GM21619 (cell line): ENCODE results near the gene TMEM252.
A peak's percentile ranks its signal among the peaks of the same experiment; 100 is the strongest.

Experiments
- ATAC-seq: cut with Tn5 transposase; IDR thresholded peaks from one replicate; pipeline ENCODE4 v1.9.1; 2021; ENCODE audit not compliant: unreplicated experiment

The TMEM252 gene

GRCh38 chr9:68545033-68545705 lies 4.5 kb upstream of the TMEM252 start:
- ATAC-seq, result peak; percentile 38

GRCh38 chr9:68541568-68541967 lies 885 bp upstream of the TMEM252 start:
- ATAC-seq, result no peak

GRCh38 chr9:68538200-68538599 lies 2.5 kb downstream of the TMEM252 start:
- no peak for ATAC-seq

- no peak for ATAC-seq
Observed at GRCh38 chr9:68537616-68537880, 3.1 kb downstream of the TMEM252 start.

GRCh38 chr9:68536876-68537615 lies 3.6 kb downstream of the TMEM252 start:
- no peak for ATAC-seq

GRCh38 chr9:68533678-68534077 lies 7.0 kb downstream of the TMEM252 start:
- no peak for ATAC-seq

- ATAC-seq, result no peak
Observed at GRCh38 chr9:68532131-68532530, 8.6 kb downstream of the TMEM252 start.

GRCh38 chr9:68530618-68531017 lies 10.1 kb downstream of the TMEM252 start:
- no peak for ATAC-seq

- no peak for ATAC-seq
Observed at GRCh38 chr9:68523367-68523936, 17.2 kb downstream of the TMEM252 start.

GRCh38 chr9:68522954-68523353 lies 17.7 kb downstream of the TMEM252 start:
- no peak for ATAC-seq

GRCh38 chr9:68522131-68522530 lies 18.6 kb downstream of the TMEM252 start:
- ATAC-seq, result no peak

- no peak for ATAC-seq
Observed at GRCh38 chr9:68515326-68516017, 25.2 kb downstream of the TMEM252 start.

- no peak for ATAC-seq
Observed at GRCh38 chr9:68513981-68514380, 26.7 kb downstream of the TMEM252 start.

GRCh38 chr9:68513385-68513784 lies 27.3 kb downstream of the TMEM252 start:
- ATAC-seq, result no peak

- no peak for ATAC-seq
Observed at GRCh38 chr9:68509689-68510088, 31.0 kb downstream of the TMEM252 start.

GRCh38 chr9:68508547-68508946 lies 32.1 kb downstream of the TMEM252 start:
- no peak for ATAC-seq

- no peak for ATAC-seq
Observed at GRCh38 chr9:68507806-68508145, 32.9 kb downstream of the TMEM252 start.

- no peak for ATAC-seq
Observed at GRCh38 chr9:68507130-68507805, 33.4 kb downstream of the TMEM252 start.

- no peak for ATAC-seq
Observed at GRCh38 chr9:68506551-68506950, 34.1 kb downstream of the TMEM252 start.

GRCh38 chr9:68505681-68506409 lies 34.8 kb downstream of the TMEM252 start:
- ATAC-seq, result no peak

- no peak for ATAC-seq
Observed at GRCh38 chr9:68502279-68502678, 38.4 kb downstream of the TMEM252 start.
